Measurements from ENCODE around the gene N4BP2L2. TPM values are rescaled to one million over a fixed set of nuclear protein-coding genes. Genes with fewer than 3 reads are reported as not detected.
A peak's percentile ranks its signal among the peaks of the same experiment; 100 is the strongest.

N4BP2L2 gene
- total RNA-seq, 2 experiments from 2014 or later = 84.5 to 85.2 TPM

- no peak for DNase-seq
- Mint-ChIP-seq H3K27me3 (no peaks in the 10 kb centered on the region), H3K9me3 (no peaks in the 10 kb centered on the region), H3K4me3 (no peak overlapping the region), H3K27ac (peak overlapping the region; percentile 3), H3K36me3 (ENCODE audit: low read depth) (peaks cover 20% of the 10 kb centered on the region), H3K4me1 (ENCODE audit: low read depth) (peaks cover 18% of the 10 kb centered on the region)
- ChIA-PET CTCF (interaction anchor here (0.9 to 1.5 kb wide), 4 partner anchors 11 to 173 kb away, joined by 3 to 4 read pairs (median 3); partner anchors contain the start of genes BRCA2 and ZAR1L), POLR2A (interaction anchor here (1.0 to 1.5 kb wide), 4 partner anchors 14 to 94 kb away, joined by 3 to 5 read pairs (median 4); partner anchors contain the start of genes BRCA2 and ZAR1L)
- no peak for ATAC-seq
- intact Hi-C loops (cut with micrococcal nuclease) = no loop called here
- TF ChIP-seq CTCF (IDR thresholded peaks at IDR 0.05) = no peak
Measured at GRCh38 chr13:32408296-32409000, 130.1 kb downstream of the N4BP2L2 start.

DNA sequence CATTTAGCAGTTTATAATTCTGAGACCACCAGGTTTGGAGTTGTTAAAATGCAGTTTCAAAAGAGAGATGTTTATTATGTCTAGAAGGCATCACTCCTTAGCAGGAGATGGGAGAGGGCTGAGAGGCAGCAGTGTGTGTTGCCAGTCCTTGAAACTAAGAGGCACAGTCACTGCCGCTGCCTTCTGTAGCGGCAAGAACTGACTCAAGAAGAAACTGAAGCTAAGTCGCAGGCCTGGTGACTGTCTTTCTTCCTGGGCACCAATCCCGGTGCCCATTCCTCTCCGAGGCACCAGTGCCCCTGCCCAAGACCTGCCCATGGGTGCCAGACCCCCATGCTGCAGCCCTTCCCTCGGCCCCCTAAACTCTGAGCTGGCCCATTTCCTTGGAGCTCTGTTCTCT lies 130.7 kb downstream of the N4BP2L2 start:
- no peak for TF ChIP-seq CTCF (IDR thresholded peaks at IDR 0.05)
- POLR2A ChIA-PET = interaction anchor here (1.0 to 1.5 kb wide), 4 partner anchors 15 to 93 kb away, joined by 3 to 5 read pairs (median 4); partner anchors contain the start of genes BRCA2 and ZAR1L
- intact Hi-C loops (cut with micrococcal nuclease) = no loop called here
- peaks cover 23% of the 10 kb centered on the region for H3K36me3 Mint-ChIP-seq (ENCODE audit: low read depth)
- DNase-seq (peak; percentile 20), ATAC-seq (peak; percentile 60)
- no peaks in the 10 kb centered on the region for H3K9me3 Mint-ChIP-seq
- CTCF ChIA-PET = interaction anchor here (0.9 to 1.5 kb wide), 3 partner anchors 11 to 174 kb away, joined by 3 to 4 read pairs (median 3); partner anchors contain the start of genes BRCA2 and ZAR1L
- H3K4me3 Mint-ChIP-seq = no peak overlapping the region
- peaks cover 18% of the 10 kb centered on the region for H3K4me1 Mint-ChIP-seq (ENCODE audit: low read depth)
- H3K27ac Mint-ChIP-seq = peak overlapping the region; percentile 3
- H3K27me3 Mint-ChIP-seq = no peaks in the 10 kb centered on the region

DNA sequence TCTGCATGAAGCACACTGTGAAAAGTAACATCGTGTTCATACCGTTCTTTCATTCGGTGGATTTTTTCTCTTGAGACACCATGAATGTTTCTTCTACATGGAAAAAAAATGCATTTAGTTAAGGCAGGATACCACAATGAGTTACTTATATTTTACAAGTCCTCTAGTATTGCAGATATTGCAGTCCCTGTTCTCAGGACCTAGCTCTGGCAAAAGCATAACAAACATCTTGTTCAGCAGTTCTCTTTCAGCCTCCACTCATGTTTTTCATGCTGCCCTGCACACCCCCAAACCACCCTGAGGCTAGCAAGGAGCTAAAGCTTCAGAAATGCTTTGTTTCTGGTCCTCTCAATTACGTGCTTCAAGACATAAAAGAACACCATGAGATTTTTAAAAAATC lies 135.5 kb downstream of the N4BP2L2 start:
- CTCF ChIA-PET = interaction anchor here (0.9 to 1.9 kb wide), 2 partner anchors 9 to 12 kb away, joined by 3 to 7 read pairs; no protein-coding TSS in a partner anchor
- intact Hi-C loops (cut with micrococcal nuclease) = no loop called here
- Mint-ChIP-seq H3K27me3 (no peaks in the 10 kb centered on the region), H3K4me1 (ENCODE audit: low read depth) (peaks cover 6% of the 10 kb centered on the region), H3K27ac (no peak overlapping the region), H3K9me3 (no peaks in the 10 kb centered on the region), H3K4me3 (no peak overlapping the region), H3K36me3 (ENCODE audit: low read depth) (peaks cover 36% of the 10 kb centered on the region)
- no peak for ATAC-seq
- POLR2A ChIA-PET = no interaction called here
- no peak for DNase-seq
- no peak for TF ChIP-seq CTCF (IDR thresholded peaks at IDR 0.05)

DNA sequence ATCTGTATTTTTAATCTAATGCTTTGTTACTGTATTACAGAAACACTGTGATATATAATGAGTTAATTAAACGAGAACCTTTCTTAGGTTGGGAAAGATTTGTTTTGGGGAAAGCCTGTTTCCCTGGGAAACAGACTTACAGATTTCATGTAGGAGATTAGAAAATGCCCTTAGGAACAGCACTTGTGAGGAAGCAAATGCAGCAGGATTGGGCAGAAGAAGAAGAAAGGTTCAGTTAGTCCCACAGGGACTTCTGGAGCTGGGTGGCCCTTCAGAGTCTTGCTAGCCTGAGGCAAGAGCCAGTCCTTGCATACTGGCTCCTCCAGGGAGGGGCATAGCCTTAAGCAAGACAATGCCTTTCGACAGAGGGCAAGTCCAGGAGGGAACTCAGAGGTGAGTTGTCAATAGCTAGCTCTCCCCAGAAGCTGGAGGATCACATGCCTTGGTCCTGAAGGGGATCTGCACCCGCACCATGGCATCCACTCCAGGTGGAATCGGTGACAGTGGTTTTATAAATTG lies 147.4 kb downstream of the N4BP2L2 start:
- no peak for DNase-seq
- ChIA-PET CTCF (interaction anchor here (0.6 to 2.3 kb wide), 3 partner anchors 9 to 60 kb away, joined by 3 to 8 read pairs (median 3); no protein-coding TSS in a partner anchor), POLR2A (interaction anchor here (0.8 to 1.2 kb wide), 2 partner anchors 10 to 76 kb away, joined by 3 read pairs; partner anchors contain the start of genes BRCA2 and ZAR1L)
- intact Hi-C loops (cut with micrococcal nuclease) = no loop called here
- H3K4me1 Mint-ChIP-seq (ENCODE audit: low read depth) = peaks cover 28% of the 10 kb centered on the region
- no peaks in the 10 kb centered on the region for H3K27me3 Mint-ChIP-seq
- ATAC-seq = no peak
- H3K27ac Mint-ChIP-seq = no peak overlapping the region
- H3K9me3 Mint-ChIP-seq = no peaks in the 10 kb centered on the region
- H3K36me3 Mint-ChIP-seq (ENCODE audit: low read depth) = peaks cover 2% of the 10 kb centered on the region
- TF ChIP-seq CTCF (IDR thresholded peaks at IDR 0.05) = no peak
- no peak overlapping the region for H3K4me3 Mint-ChIP-seq
